SKM-1 (cell line): Measurements from ENCODE around the gene VILL.

Experiments used
- DNase-seq: peaks from one replicate; lab custom pipeline; 2025; ENCODE audit not compliant: unreplicated experiment; lab: John Stamatoyannopoulos, UW

Gene VILL

DNA sequence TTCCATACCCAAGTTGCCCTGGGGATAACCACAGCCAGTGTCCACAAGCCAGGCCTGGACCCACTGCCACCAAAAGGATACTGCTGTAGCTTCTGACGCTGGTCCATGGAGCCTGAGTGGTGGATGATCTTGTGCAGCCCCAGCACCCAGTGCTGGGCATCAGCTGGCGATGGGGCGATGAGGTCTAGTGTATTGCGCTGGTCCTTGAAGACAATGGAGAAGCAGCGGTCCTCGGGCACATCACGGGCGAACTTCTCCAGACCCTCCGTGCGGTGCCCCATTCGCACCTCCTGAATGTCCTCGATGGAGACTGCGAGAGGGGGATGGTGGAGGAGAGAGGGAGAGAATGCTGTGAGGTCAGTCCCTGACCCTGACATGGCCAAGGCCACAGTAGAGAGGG is 25.8 kb downstream of the VILL start:
- DNase-seq: no peak

- DNase-seq: no peak
Observed at GRCh38 chr3:38016847-38017444, 26.4 kb downstream of the VILL start.

DNA sequence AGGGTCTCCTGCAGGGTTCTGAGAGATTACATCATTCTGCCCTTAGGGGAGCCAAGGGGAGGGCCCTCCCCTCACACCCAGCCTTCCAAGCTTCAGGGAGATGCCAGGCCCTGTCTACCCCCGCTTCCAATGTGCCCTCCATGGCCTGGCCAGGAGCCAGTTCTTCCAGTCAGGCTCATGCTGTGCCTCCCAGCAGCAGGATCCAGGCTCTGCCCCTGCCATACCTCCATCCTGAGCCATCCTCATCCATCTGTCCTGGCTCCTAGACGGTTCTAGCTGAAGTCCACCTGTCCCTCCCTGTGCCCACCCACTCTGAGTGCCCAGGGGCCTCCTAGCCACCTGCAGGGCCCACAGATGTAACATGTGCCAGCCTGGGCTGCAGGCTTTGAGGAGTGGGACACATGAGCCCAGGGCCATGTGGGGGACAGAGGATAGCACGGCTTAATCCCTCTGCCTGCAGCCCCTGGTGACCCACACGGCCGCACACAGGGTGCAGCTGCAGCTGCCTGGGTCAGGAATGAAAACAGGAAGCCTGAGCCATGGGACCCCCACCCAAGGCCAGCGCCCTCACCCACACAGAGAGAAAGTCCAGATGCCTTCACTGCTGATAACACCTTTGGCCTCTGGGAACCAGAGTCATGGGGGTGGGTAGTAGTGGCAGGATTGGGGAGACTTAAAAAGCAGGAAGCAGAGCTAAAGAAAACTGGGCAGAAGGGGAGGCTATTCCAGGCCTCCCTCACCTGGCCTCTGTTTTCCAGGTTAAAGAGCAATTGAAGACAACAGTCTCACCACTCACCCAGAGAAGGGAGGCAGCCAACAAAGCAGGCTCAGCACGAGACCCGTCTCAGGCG is 27.1 kb downstream of the VILL start:
- no peak for DNase-seq

DNA sequence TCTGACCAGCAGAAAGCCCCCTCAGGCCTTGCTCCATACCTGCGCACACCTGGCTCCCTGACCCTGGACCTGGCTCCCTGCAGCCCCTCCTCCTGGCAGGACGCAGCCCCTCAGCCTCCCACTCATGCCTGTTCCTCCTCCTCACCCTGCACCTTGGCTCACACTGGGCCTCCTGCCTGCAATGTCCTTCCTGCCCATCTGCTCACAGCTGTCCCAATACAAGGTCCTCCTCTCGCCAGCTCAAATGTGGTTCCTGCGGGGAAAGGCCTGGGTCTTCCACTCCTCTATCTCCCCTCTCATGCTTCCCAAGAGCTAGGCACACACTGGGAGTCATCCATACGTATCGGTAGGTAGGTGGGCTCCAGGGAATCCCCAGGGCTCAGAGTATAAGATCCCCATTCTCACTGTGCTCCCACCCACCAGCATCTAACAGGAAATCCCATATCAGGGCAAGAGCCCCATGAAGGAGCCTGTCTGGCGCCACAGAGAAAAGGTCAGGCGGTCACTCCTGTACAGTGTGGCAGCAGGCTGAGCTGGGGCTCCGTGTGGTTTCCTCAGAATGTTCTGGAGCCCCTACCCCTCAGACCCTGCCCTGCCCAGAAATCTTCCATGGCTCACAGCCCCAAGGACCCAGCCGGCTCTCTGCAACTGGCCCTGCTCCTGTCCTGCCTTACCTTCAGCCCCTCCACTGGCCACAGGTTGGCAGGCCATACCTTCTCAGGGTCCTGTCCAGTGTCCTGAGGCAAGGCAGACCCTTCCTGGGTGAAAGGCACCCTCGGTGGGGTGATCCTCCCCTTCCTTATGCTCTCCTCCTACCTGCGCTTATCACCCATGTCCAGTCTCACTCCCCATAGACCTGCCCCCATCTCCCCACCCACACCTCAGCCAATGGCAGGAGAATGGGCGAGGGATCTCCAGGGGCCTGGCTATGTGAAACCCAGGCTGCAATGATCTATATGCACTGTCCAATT is 28.0 kb downstream of the VILL start:
- DNase-seq: no peak

GRCh38 chr3:38019658-38020341 is 29.2 kb downstream of the VILL start:
- no peak for DNase-seq

GRCh38 chr3:38020342-38020726 is 29.7 kb downstream of the VILL start:
- DNase-seq: no peak

- no peak for DNase-seq
Observed at GRCh38 chr3:38021196-38021595, 30.6 kb downstream of the VILL start.

DNA sequence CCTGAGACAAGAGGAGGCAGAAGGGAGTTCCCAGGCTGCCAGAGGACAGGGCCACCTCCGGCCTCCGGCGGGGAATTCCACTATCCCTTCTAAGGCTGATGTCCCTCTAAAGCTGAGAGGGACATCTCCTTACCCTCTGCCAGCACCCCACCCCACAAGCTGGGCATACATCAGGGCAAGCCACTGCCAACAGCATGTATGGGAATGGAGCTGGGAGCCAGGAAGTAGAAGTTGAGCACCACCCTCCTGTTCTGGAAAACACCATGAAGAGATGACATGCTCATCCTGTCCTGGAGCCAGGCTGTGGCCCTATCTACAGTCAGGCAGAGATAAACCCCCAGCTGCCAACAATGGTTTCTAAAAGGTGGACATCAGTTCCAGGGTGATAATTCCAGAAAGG is 31.7 kb downstream of the VILL start:
- DNase-seq: no peak

DNA sequence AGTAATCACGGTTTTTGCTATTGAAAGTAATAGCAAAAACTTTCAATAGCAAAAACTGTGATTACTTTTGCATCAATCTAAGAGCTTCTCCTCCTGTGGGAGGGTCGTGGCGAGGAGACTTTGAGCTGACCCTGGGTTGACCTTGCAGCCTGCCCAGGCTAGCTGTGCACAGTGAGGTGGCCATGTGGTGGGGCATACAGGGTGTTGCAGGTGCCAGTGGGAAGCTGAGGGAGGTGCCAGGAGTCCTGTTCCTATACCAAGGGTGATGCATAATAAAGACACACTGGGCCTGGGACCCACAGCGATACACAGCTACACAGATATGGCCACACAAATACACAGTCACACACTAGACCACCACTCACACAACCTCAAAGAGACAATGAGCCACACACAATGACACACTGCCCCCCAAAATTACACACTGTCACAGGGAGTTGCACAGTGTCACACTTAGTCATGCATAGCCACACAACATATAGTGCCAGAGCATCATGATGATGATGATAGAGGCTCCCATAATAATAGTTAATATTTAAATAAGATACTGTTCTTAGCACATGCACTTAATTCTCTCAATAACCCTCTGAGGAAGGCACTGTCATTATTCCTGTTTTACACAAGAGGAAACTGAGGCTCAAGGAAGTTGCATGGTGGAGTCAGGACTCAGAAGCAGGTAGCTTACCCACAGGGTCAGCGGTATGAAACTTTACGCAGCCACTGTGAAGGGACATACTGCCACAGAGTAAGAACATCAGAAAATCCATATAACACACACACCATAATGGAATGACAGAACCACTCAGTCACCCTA is 32.5 kb downstream of the VILL start:
- DNase-seq: no peak

DNA sequence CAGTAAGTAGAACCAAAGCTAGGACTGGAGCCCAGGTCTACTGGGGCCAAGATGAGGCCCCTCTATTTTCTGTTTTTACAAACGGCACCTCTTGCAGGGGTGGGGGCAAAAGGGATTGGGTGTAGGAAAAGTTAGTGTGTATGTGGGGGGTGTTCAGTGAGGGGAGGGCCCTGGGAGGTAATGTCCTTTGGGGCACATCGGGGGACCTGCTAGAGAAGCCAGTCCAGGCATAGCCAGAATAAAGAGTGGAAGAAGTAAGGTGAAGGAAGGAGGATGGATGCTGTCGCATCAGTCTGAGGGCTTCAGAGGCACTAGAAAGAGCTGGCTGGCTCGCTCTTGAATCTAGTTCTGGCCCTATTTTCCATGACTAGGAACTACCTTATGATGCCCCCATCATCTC is 36.3 kb downstream of the VILL start:
- DNase-seq: no peak

- DNase-seq: no peak
Observed at GRCh38 chr3:38027466-38028465, 37.2 kb downstream of the VILL start.

GRCh38 chr3:38028621-38029361 is 38.2 kb downstream of the VILL start:
- DNase-seq: no peak

- no peak for DNase-seq
Observed at GRCh38 chr3:38029400-38030125, 39.0 kb downstream of the VILL start, which contains the start of gene PLCD1. Gene PLCD1, minus strand, starts transcription at chr3:38029642. Its CDS starts 103 bp downstream, at chr3:38029539.

- no peak for DNase-seq
Observed at GRCh38 chr3:38030126-38031021, 39.8 kb downstream of the VILL start.

- no peak for DNase-seq
Observed at GRCh38 chr3:38031022-38031994, 40.7 kb downstream of the VILL start.
